Measurements from ENCODE around the gene CCR4.

DNA sequence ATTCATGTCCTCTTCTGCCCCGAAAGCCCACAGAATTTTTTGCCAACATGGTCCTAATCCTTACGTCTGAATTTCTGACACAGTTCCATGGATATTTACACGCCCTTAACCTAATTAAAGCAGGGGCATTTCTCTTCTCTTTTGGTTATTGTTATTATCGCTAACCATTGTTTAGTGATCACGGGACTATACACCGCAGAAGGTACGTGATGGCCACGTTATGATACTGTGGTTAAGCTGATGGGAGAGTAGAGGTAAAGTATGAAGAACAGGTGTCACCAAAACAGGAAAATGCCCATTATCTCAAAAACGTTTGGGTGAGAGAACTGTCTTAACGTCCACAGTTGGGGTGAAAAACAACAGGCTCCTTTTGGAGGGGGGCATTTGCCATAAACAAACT is 26.4 kb downstream of the CCR4 start:
- TF ChIP-seq, protein P1, sequence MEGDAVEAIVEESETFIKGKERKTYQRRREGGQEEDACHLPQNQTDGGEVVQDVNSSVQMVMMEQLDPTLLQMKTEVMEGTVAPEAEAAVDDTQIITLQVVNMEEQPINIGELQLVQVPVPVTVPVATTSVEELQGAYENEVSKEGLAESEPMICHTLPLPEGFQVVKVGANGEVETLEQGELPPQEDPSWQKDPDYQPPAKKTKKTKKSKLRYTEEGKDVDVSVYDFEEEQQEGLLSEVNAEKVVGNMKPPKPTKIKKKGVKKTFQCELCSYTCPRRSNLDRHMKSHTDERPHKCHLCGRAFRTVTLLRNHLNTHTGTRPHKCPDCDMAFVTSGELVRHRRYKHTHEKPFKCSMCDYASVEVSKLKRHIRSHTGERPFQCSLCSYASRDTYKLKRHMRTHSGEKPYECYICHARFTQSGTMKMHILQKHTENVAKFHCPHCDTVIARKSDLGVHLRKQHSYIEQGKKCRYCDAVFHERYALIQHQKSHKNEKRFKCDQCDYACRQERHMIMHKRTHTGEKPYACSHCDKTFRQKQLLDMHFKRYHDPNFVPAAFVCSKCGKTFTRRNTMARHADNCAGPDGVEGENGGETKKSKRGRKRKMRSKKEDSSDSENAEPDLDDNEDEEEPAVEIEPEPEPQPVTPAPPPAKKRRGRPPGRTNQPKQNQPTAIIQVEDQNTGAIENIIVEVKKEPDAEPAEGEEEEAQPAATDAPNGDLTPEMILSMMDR (IDR thresholded peaks at IDR 0.05 in 2 of 3, conservative IDR thresholded peaks at IDR 0.05 in 1 of 3; ENCODE audit: borderline replicate concordance in 1 of 3, insufficient read depth in 1 of 3, low read depth in 2 of 3, low read length in 2 of 3): no peak
- TF ChIP-seq POLR2A (IDR thresholded peaks at IDR 0.05; ENCODE audit: borderline replicate concordance, extremely low read depth, insufficient read depth, insufficient read length) (no peak), SP1 (IDR thresholded peaks at IDR 0.05; ENCODE audit: low read depth) (no peak), EZH2 (IDR thresholded peaks at IDR 0.05) (no peak)
- TF ChIP-seq, protein P2, sequence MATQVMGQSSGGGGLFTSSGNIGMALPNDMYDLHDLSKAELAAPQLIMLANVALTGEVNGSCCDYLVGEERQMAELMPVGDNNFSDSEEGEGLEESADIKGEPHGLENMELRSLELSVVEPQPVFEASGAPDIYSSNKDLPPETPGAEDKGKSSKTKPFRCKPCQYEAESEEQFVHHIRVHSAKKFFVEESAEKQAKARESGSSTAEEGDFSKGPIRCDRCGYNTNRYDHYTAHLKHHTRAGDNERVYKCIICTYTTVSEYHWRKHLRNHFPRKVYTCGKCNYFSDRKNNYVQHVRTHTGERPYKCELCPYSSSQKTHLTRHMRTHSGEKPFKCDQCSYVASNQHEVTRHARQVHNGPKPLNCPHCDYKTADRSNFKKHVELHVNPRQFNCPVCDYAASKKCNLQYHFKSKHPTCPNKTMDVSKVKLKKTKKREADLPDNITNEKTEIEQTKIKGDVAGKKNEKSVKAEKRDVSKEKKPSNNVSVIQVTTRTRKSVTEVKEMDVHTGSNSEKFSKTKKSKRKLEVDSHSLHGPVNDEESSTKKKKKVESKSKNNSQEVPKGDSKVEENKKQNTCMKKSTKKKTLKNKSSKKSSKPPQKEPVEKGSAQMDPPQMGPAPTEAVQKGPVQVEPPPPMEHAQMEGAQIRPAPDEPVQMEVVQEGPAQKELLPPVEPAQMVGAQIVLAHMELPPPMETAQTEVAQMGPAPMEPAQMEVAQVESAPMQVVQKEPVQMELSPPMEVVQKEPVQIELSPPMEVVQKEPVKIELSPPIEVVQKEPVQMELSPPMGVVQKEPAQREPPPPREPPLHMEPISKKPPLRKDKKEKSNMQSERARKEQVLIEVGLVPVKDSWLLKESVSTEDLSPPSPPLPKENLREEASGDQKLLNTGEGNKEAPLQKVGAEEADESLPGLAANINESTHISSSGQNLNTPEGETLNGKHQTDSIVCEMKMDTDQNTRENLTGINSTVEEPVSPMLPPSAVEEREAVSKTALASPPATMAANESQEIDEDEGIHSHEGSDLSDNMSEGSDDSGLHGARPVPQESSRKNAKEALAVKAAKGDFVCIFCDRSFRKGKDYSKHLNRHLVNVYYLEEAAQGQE (IDR thresholded peaks at IDR 0.05; ENCODE audit: low read depth): no peak

Measured in HCT116 (cell line).